ENCODE data around the gene SLC9A9. TPM values are rescaled to one million over a fixed set of nuclear protein-coding genes. Genes with fewer than 3 reads are reported as not detected.

The SLC9A9 gene
- total and polyA plus RNA-seq, 8 donors = 0.58 to 29.7 (median 14.0) TPM

DNA sequence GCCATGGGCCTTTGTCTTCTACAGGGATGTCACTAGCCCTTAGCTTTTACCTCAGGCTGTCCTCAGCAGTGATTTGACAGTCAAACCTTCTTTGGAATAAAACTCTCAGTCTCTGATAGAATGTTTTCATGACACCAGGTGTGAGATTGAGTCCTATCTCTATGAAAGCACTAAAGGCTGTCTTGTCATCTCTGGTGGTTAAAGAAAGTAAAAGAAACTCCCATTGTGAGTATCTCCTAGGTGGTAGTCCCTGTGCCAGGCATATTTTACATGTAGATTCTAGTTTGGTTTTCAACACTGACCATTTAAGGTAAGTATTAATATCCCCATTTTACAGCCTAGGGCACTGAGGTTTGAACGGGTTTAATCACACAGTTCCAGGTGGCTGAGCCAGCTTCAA is 368.5 kb downstream of the SLC9A9 start:
- DNase-seq = no peak
- intact Hi-C loops (cut with DNase I; ENCODE audit: low total_unique reads) = no loop called here
- peaks cover 0 to 6% (median 0%) of the 10 kb centered on the region in 4 donors for H3K4me1 ChIP-seq
- H3K9me3 ChIP-seq = no peaks in the 10 kb centered on the region
- H3K27me3 ChIP-seq = no peaks in the 10 kb centered on the region
- H3K4me3 ChIP-seq = no peak overlapping the region
- TF ChIP-seq POLR2AphosphoS5 (IDR thresholded peaks at IDR 0.05) (no peak), POLR2A (IDR thresholded peaks at IDR 0.05) (no peak), CTCF (IDR thresholded peaks at IDR 0.05) (no peak), EP300 (IDR thresholded peaks at IDR 0.05) (no peak)
- H3K36me3 ChIP-seq = no peaks in the 10 kb centered on the region
- H3K27ac ChIP-seq = no peak overlapping the region
- 67 to 91% (median 80%) methylated on average over 1 of the region's 1 CpG for WGBS, 5 donors

GRCh38 chr3:143478115-143478693 is 370.1 kb downstream of the SLC9A9 start:
- H3K36me3 ChIP-seq = no peaks in the 10 kb centered on the region
- intact Hi-C loops (cut with DNase I; ENCODE audit: low total_unique reads) = no loop called here
- H3K27me3 ChIP-seq = no peaks in the 10 kb centered on the region
- WGBS, 5 donors = 23 to 57% (median 36%) methylated on average over 3 of the region's 3 CpGs
- H3K4me3 ChIP-seq = no peak overlapping the region
- H3K4me1 ChIP-seq = peaks cover 0 to 6% (median 0%) of the 10 kb centered on the region in 4 donors
- TF ChIP-seq EP300 (IDR thresholded peaks at IDR 0.05) (no peak), CTCF (IDR thresholded peaks at IDR 0.05) (no peak), POLR2AphosphoS5 (IDR thresholded peaks at IDR 0.05) (no peak), POLR2A (IDR thresholded peaks at IDR 0.05) (no peak)
- H3K9me3 ChIP-seq = no peaks in the 10 kb centered on the region
- no peak overlapping the region for H3K27ac ChIP-seq
- no peak for DNase-seq

DNA sequence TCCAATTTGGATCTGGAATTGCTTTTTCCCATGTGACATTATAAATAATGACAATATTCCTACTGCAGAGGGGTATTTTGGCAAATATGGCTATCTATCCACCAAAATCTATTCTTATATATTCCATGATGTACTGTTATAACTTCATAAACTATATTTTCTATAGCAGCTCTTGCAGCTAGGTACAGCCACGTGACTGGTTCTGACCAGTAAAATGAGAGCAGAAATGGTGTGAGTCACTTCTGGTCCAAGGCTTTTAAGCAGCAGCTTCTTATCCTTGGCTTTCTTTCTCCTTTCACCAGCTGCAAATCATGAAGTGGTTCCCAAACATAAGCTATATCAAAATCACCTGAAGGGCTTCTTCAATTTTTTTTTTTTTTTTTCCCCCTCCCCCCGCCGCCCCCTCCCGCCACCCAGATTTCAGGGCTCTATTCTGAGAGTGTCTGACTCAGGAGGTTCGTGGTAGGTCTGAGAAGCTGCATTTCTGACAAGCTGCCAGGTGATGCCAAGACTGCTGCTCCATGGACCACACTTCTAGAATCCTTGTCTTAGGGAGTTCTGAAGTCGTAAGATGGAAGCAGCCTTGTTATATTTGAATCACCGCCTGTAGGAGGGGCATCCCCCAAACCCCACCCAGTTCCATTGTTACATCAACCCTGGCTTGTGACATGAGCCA is 371.2 kb downstream of the SLC9A9 start:
- H3K4me1 ChIP-seq = peaks cover 0 to 6% (median 0%) of the 10 kb centered on the region in 4 donors
- no peak overlapping the region for H3K4me3 ChIP-seq
- intact Hi-C loops (cut with DNase I; ENCODE audit: low total_unique reads) = no loop called here
- H3K27ac ChIP-seq = no peak overlapping the region
- H3K27me3 ChIP-seq = no peaks in the 10 kb centered on the region
- H3K9me3 ChIP-seq = no peaks in the 10 kb centered on the region
- no peaks in the 10 kb centered on the region for H3K36me3 ChIP-seq
- WGBS, 5 donors = 85 to 92% (median 89%) methylated on average over 7 of the region's 7 CpGs
- no peak for DNase-seq
- TF ChIP-seq POLR2A (IDR thresholded peaks at IDR 0.05) (no peak), EP300 (IDR thresholded peaks at IDR 0.05) (no peak), POLR2AphosphoS5 (IDR thresholded peaks at IDR 0.05) (no peak), CTCF (IDR thresholded peaks at IDR 0.05) (no peak)

- Histone ChIP-seq H3K36me3 (no peaks in the 10 kb centered on the region), H3K27ac (no peak overlapping the region), H3K4me3 (no peak overlapping the region), H3K4me1 (peaks cover 0 to 6% (median 0%) of the 10 kb centered on the region in 4 donors), H3K27me3 (no peaks in the 10 kb centered on the region), H3K9me3 (no peaks in the 10 kb centered on the region)
- DNase-seq = no peak
- intact Hi-C loops (cut with DNase I; ENCODE audit: low total_unique reads) = no loop called here
- WGBS, 5 donors = 49 to 65% (median 54%) methylated on average over 3 of the region's 3 CpGs
- TF ChIP-seq EP300 (IDR thresholded peaks at IDR 0.05) = no peak
- no peak for TF ChIP-seq CTCF (IDR thresholded peaks at IDR 0.05)
- TF ChIP-seq POLR2A (IDR thresholded peaks at IDR 0.05) = no peak
- no peak for TF ChIP-seq POLR2AphosphoS5 (IDR thresholded peaks at IDR 0.05)
Measured at GRCh38 chr3:143475981-143476380, 372.3 kb downstream of the SLC9A9 start.
